Stimulated activated CD4-positive, alpha-beta T cell treated with anti-CD3 and anti-CD28 coated beads, Interleukin-1b, Interleukin-23, amount 100 ng/mL, for 1 hour (primary cell): ENCODE data around the gene SFXN4.
"Not testable (repeated sequence)": the region's sequence is repeated elsewhere in the genome, so short reads cannot be mapped to it uniquely, and the experiment has no call there.

Experiments used
- DNase-seq, 2 donors: peaks; one replicate each; pipeline ENCODE4 v3.0.0-alpha.2; 2020; ENCODE audit warnings: low read depth in 2 of 2

SFXN4 gene

DNA sequence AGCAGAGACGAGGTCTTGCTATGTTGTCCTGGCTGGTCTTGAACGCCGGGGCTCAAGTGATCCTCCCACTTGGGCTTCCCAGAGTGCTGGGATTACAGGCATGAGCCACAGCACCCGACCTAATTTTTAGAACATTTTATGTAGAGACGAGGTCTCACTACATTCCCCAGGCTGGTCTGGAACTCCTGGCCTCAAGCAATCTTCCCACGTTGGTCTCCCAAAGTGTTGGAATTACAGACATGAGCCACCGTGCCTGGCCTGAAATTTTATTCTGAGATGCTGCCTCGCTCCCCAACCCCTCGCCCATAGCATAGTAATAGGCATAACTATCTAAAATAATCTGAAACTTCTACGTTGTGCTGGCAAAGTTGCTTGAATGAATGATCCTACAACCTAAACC lies 21.9 kb downstream of the SFXN4 start:
- DNase-seq, result no peak

GRCh38 chr10:119140603-119141245 lies 24.8 kb downstream of the SFXN4 start:
- no peak for DNase-seq

DNA sequence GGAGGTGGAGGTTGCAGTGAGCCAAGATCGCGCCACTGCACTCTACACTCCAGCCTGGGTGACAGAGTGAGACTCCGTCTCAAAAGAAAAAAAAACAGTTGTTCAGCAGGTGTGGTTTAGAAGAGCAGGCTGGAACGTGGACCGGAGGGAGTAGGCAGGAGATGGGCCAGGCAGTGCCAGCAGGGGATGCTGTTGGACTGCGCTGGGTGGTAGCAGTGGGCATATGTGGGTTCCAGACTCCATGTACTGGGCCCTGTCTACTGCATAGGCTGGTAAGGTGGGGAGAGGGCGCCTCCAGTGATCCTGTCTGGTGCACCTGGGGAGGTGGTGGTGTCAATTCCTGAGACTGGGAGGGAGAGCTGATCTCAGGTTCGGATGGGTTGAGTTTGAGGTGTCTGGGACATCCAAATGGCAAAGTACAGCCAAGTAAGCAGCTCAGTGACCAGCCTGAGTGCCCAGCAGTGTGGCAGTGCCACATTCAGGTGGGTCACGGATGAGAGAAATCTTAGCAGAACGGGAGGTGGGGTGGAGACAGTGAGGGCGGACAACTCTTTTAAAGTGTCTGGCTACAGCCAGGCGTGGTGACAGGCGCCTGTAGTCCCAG lies 25.9 kb downstream of the SFXN4 start:
- peak; percentile 6 to 27 for DNase-seq

- DNase-seq, result no peak
Measured at GRCh38 chr10:119138346-119139306, 26.9 kb downstream of the SFXN4 start.

GRCh38 chr10:119137878-119138277 lies 27.6 kb downstream of the SFXN4 start:
- DNase-seq, result not testable (repeated sequence)

DNA sequence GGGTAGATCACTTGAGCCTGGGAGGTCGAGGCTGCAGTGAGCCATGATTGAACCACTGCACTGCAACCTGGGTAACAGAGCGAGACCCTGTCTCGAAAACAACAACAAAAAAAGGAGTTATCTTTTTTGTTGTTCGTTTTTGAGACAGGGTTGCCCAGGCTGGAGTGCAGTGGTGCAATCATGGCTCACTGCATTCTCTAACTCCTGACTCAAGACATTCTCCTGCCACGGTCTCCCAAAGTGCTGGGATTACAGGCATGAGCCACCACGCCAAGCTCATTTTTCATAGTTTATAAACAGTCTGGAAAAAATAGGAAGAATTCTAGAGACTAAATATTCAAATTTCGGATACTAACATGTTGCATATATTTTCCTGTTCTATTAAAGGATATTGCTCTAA lies 29.4 kb downstream of the SFXN4 start:
- DNase-seq, result no peak

GRCh38 chr10:119135513-119135881 lies 30.0 kb downstream of the SFXN4 start:
- no peak for DNase-seq

- DNase-seq, result no peak
Measured at GRCh38 chr10:119133949-119134348, 31.6 kb downstream of the SFXN4 start.

DNA sequence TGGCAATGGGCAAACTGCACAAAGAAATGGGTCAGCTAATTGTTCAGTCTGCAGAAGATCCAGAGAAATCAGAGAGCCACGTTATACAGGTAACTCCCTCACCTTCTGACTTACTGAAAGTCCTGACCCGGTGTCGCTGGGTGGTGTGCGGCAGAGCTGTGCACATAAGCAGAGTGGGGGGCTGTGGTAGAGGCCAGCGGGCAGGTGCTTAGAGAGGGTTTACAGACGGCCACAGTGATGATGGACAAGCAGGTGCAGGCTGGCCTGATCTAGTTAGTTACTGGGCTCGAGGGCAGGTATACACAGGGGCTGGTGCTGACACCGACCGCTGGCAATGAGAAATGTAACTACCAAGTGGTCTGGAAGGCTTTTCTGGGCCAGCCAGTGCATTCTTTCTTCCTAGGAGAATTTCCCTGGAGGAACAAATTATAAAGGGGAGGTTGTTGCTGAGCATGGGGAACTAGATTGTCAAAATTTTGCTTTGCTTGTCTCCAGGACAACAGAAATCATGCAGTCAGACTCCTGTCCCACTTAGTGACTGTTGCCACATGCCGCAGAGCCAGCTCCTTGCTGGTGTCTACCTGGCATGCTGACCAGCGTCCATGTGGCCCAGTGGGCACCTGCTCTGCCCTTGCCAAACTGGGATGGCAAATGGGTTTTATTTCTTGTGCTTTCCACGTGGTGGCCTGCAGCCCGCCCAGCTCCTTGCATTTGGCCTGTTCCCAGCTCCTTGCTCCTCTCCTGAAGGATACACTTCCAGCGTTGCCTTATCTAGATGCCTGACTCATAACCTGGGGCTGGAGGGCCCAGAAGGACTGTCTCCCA lies 32.8 kb downstream of the SFXN4 start:
- DNase-seq, result no peak

DNA sequence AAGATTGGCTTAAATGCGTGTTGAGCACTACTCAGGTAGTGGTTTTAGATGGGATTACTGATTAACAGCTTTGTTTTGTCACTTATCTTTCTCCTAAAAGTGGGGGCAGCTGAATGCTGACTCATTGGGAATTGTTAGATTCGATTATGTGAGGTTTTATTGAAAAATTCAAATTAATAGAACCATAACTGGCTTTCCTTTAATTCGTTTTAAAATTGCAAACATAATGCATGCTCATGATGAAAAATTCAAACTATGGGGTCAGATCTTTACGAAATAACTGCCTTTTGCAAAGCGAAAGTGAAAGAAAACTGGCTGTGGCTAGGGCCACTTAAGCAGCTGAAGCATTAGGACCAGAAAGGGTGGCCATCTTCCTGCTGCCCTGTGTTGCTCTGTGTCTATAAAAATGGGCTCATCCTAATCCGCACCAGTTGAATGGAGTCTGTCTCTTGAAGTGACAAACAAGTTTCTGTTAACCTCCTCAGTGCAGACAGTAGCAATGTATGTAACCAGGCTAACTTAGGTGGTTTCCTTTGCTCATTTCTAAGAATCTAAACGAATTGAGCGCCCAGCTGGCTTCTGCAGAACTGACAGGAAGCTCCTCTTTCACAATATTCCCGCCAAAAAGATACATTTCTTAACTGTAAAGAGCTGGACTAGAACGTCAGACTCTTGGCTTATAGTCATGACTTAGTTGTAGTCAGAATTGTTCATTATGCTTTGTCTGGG lies 33.8 kb downstream of the SFXN4 start:
- no peak for DNase-seq

- no peak for DNase-seq
Measured at GRCh38 chr10:119129721-119130120, 35.8 kb downstream of the SFXN4 start.

DNA sequence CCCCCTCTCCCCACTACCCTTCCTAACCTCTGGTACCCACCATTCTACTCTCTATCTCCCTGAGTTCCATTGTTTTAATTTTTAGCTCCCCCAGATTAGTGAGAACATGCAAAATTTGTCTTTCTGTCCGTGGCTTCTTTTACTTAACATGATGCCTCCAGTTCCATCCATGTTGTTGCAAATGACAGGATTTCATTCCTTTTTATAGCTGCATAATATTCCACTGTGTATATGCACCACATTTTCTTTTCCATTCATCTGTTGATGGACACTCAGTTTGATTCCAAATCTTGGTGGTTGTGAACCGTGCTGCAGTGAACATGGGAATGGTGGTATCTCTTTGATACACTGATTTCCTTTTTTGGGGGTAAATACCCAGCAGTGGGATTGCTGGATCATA lies 39.6 kb downstream of the SFXN4 start:
- DNase-seq, result no peak

GRCh38 chr10:119120875-119121274 lies 44.6 kb downstream of the SFXN4 start:
- no peak for DNase-seq

GRCh38 chr10:119120413-119120867 lies 45.1 kb downstream of the SFXN4 start:
- no peak for DNase-seq

GRCh38 chr10:119119400-119119799 lies 46.1 kb downstream of the SFXN4 start:
- no peak for DNase-seq

- no peak for DNase-seq
Measured at GRCh38 chr10:119118231-119118630, 47.3 kb downstream of the SFXN4 start.

DNA sequence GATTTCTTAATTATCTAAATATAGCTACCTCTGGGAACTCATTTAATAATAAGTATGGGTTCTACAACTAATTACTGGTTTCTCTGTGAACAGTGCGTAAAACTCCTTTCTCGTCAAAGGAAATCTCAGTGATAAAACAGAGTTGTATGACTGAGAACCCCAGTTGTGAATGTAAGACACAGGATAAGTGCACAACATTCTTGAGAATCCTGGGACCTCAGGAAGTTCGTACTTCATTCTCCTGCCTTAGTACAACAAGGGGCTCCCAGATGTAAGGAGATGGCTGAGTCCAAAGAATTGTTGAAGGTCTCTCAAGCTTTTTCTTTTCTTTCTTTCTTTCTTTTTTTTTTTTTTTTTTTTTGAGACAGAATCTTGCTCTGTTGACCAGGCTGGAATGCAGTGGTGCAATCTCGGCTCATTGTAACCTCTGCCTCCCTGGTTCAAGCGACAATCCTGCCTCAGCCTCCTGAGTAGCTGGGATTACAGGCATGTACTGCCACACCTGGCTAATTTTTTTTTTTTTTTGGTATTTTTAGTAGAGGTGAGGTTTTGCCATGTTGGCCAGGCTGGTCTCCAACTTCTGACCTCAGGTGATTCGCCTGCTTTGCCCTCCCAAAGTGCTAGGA lies 49.1 kb downstream of the SFXN4 start:
- no peak for DNase-seq

GRCh38 chr10:119115926-119116325 lies 49.6 kb downstream of the SFXN4 start:
- no peak for DNase-seq

- DNase-seq, result no peak
Measured at GRCh38 chr10:119113751-119114732, 51.5 kb downstream of the SFXN4 start.
